ENCODE results near the gene EGR1. TPM values are rescaled to one million over a fixed set of nuclear protein-coding genes. Genes with fewer than 3 reads are reported as not detected.

EGR1 gene
- total and polyA plus RNA-seq, 5 donors from 2014 or later: 0.38 to 19.0 (median 1.0) TPM

DNA sequence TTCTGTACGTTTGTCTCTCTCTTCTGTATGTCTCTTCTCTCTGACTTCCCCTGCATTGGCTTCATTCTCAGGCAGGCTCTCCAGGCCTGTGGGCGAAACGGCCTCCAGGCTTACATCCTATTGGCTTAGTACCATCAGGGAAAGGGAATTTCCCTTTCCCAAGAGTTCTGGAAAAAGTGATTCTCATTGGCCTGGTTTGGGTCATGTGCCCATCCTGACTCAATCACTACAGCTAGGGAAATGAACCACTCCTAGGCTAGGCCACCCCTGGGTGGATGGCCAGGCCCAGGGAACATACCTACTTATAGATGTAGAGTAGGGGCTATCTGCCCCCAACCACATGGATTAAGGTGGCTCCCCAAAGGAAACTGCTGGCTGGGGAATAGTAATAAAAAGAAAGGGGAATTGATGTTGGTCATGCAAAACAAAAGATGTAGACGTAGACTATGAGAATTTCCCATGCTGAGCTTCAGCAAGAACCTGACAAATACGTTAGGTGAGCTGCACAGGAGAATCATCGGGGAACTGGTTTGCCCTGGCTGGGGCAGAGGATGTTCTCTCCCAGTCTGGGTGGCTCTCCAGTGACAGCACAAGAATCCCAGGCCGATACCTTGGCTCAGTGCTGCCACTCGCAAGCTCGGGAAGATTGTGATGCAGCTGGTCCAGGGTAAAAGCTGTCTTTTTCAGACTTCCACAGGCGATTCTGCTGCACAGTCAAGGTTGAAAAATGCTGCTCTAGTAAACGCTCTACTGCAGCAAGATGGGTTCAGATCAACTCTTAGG, 3.7 kb upstream of the EGR1 start:
- DNase-seq (no peak), ATAC-seq (ENCODE audit: low read depth in 2 of 2) (no peak)
- Mint-ChIP-seq H3K9me3 (peaks cover 0 to 1% (median 0%) of the 10 kb centered on the region in 7 donors), H3K27me3 (no peaks in the 10 kb centered on the region), H3K27ac (peak overlapping the region in 2 of 3 donors; percentile 76 to 88), H3K4me1 (peaks cover 8 to 43% (median 24%) of the 10 kb centered on the region in 4 donors), H3K36me3 (peaks cover 3% of the 10 kb centered on the region), H3K4me3 (peak overlapping the region in 3 of 4 donors; percentile 28 to 70 (median 33))
- H3K36me3 ChIP-seq (ENCODE audit: control insufficient read depth, insufficient read depth, low read length): no peaks in the 10 kb centered on the region
- H3K4me3 ChIP-seq (ENCODE audit: low read depth, low read length): no peak overlapping the region
- peaks cover 49% of the 10 kb centered on the region for H3K4me1 ChIP-seq (ENCODE audit: control insufficient read depth, insufficient read depth, low read length, poor library complexity, severe bottlenecking)
- no peaks in the 10 kb centered on the region for H3K27me3 ChIP-seq (ENCODE audit: control insufficient read depth, insufficient read depth, low read length)
- H3K27ac ChIP-seq (ENCODE audit: insufficient read depth, low read length, poor library complexity, severe bottlenecking): no peak overlapping the region
- H3K9me3 ChIP-seq (ENCODE audit: control insufficient read depth in 2 of 2, low read length in 2 of 2): no peaks in the 10 kb centered on the region

GRCh38 chr5:138463419-138464007, 1.8 kb upstream of the EGR1 start:
- Mint-ChIP-seq H3K4me3 (peak overlapping the region; percentile 89 to 99 (median 93)), H3K27ac (peak overlapping the region; percentile 80 to 92 (median 91)), H3K27me3 (no peaks in the 10 kb centered on the region), H3K9me3 (peaks cover 0 to 3% (median 0%) of the 10 kb centered on the region in 7 donors), H3K36me3 (peaks cover 13% of the 10 kb centered on the region), H3K4me1 (peaks cover 8 to 51% (median 38%) of the 10 kb centered on the region in 4 donors)
- Histone ChIP-seq H3K27ac (ENCODE audit: insufficient read depth, low read length, poor library complexity, severe bottlenecking) (peak overlapping the region; percentile 98), H3K4me3 (ENCODE audit: low read depth, low read length) (peak overlapping the region; percentile 59), H3K4me1 (ENCODE audit: control insufficient read depth, insufficient read depth, low read length, poor library complexity, severe bottlenecking) (peaks cover 60% of the 10 kb centered on the region), H3K36me3 (ENCODE audit: control insufficient read depth, insufficient read depth, low read length) (peaks cover 7% of the 10 kb centered on the region), H3K9me3 (ENCODE audit: control insufficient read depth in 2 of 2, low read length in 2 of 2) (no peaks in the 10 kb centered on the region), H3K27me3 (ENCODE audit: control insufficient read depth, insufficient read depth, low read length) (no peaks in the 10 kb centered on the region)
- DNase-seq (no peak), ATAC-seq (ENCODE audit: low read depth in 2 of 2) (no peak)

DNA sequence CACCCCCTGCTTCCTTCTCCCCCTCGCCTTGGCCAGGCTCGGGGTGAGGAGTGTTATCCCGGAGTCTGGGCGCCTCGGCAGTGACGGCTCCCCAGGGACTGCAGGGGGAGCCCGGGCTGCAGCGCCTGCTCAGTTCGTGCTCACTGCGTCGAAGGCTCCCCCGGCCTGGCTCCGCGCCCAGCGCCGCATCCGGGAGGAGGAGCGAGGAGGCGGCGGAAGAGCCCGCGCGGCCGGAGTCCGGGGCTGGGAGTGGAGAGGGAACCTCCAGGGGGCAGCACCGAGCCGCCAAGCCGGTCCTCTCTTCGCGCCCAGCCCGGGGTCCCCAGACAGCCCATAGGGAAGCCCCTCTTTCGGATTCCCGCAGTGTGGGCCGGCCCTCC, 1.3 kb upstream of the EGR1 start:
- Histone ChIP-seq H3K27me3 (ENCODE audit: control insufficient read depth, insufficient read depth, low read length) (no peaks in the 10 kb centered on the region), H3K4me1 (ENCODE audit: control insufficient read depth, insufficient read depth, low read length, poor library complexity, severe bottlenecking) (peaks cover 55% of the 10 kb centered on the region), H3K4me3 (ENCODE audit: low read depth, low read length) (peak overlapping the region; percentile 72), H3K36me3 (ENCODE audit: control insufficient read depth, insufficient read depth, low read length) (peaks cover 7% of the 10 kb centered on the region), H3K27ac (ENCODE audit: insufficient read depth, low read length, poor library complexity, severe bottlenecking) (peak overlapping the region; percentile 98), H3K9me3 (ENCODE audit: control insufficient read depth in 2 of 2, low read length in 2 of 2) (no peaks in the 10 kb centered on the region)
- Mint-ChIP-seq H3K4me3 (peak overlapping the region; percentile 89 to 99 (median 93)), H3K36me3 (peaks cover 13% of the 10 kb centered on the region), H3K9me3 (peaks cover 0 to 3% (median 0%) of the 10 kb centered on the region in 7 donors), H3K27ac (peak overlapping the region; percentile 14 to 92 (median 91)), H3K4me1 (peaks cover 8 to 49% (median 37%) of the 10 kb centered on the region in 4 donors), H3K27me3 (no peaks in the 10 kb centered on the region)
- peak; percentile 63 for ATAC-seq (ENCODE audit: low read depth in 2 of 2)
- DNase-seq: peak; percentile 86 to 95 (median 93)

GRCh38 chr5:138464388-138465260, 655 bp upstream of the EGR1 start:
- Mint-ChIP-seq H3K36me3 (peaks cover 13% of the 10 kb centered on the region), H3K4me3 (peak overlapping the region; percentile 89 to 99 (median 93)), H3K4me1 (peaks cover 8 to 46% (median 32%) of the 10 kb centered on the region in 4 donors), H3K27ac (peak overlapping the region; percentile 14 to 92 (median 91)), H3K9me3 (peaks cover 0 to 3% (median 0%) of the 10 kb centered on the region in 7 donors), H3K27me3 (no peaks in the 10 kb centered on the region)
- Histone ChIP-seq H3K4me3 (ENCODE audit: low read depth, low read length) (peak overlapping the region; percentile 72), H3K27ac (ENCODE audit: insufficient read depth, low read length, poor library complexity, severe bottlenecking) (peak overlapping the region; percentile 98), H3K4me1 (ENCODE audit: control insufficient read depth, insufficient read depth, low read length, poor library complexity, severe bottlenecking) (peaks cover 49% of the 10 kb centered on the region), H3K36me3 (ENCODE audit: control insufficient read depth, insufficient read depth, low read length) (peaks cover 7% of the 10 kb centered on the region), H3K27me3 (ENCODE audit: control insufficient read depth, insufficient read depth, low read length) (no peaks in the 10 kb centered on the region), H3K9me3 (ENCODE audit: control insufficient read depth in 2 of 2, low read length in 2 of 2) (no peaks in the 10 kb centered on the region)
- DNase-seq (peak; percentile 94 to 99 (median 98)), ATAC-seq (ENCODE audit: low read depth in 2 of 2) (peak; percentile 74 to 75)

- H3K27me3 ChIP-seq (ENCODE audit: control insufficient read depth, insufficient read depth, low read length): no peaks in the 10 kb centered on the region
- Mint-ChIP-seq H3K36me3 (peaks cover 13% of the 10 kb centered on the region), H3K27me3 (no peaks in the 10 kb centered on the region), H3K4me3 (peak overlapping the region; percentile 87 to 99 (median 92)), H3K27ac (peak overlapping the region in 2 of 3 donors; percentile 75 to 87), H3K9me3 (peaks cover 0 to 3% (median 0%) of the 10 kb centered on the region in 7 donors), H3K4me1 (peaks cover 4 to 31% (median 22%) of the 10 kb centered on the region in 4 donors)
- ATAC-seq (ENCODE audit: low read depth in 2 of 2): no peak
- peaks cover 7% of the 10 kb centered on the region for H3K36me3 ChIP-seq (ENCODE audit: control insufficient read depth, insufficient read depth, low read length)
- H3K9me3 ChIP-seq (ENCODE audit: control insufficient read depth in 2 of 2, low read length in 2 of 2): no peaks in the 10 kb centered on the region
- peak; percentile 10 to 30 (median 20) for DNase-seq
- H3K4me1 ChIP-seq (ENCODE audit: control insufficient read depth, insufficient read depth, low read length, poor library complexity, severe bottlenecking): peaks cover 39% of the 10 kb centered on the region
- H3K27ac ChIP-seq (ENCODE audit: insufficient read depth, low read length, poor library complexity, severe bottlenecking): peak overlapping the region; percentile 43
- peak overlapping the region; percentile 79 for H3K4me3 ChIP-seq (ENCODE audit: low read depth, low read length)
These were observed 1.0 kb downstream of the EGR1 start for GRCh38 chr5:138466125-138466899.

GRCh38 chr5:138466900-138467710, 1.8 kb downstream of the EGR1 start:
- ATAC-seq (ENCODE audit: low read depth in 2 of 2) (no peak), DNase-seq (peak in 1 of 3 donors; percentile 18)
- Mint-ChIP-seq H3K27ac (peak overlapping the region; percentile 58 to 87 (median 75)), H3K4me1 (peaks cover 4 to 27% (median 22%) of the 10 kb centered on the region in 4 donors), H3K4me3 (peak overlapping the region; percentile 86 to 99 (median 90)), H3K36me3 (peaks cover 13% of the 10 kb centered on the region), H3K27me3 (no peaks in the 10 kb centered on the region), H3K9me3 (peaks cover 0 to 3% (median 0%) of the 10 kb centered on the region in 7 donors)
- Histone ChIP-seq H3K36me3 (ENCODE audit: control insufficient read depth, insufficient read depth, low read length) (peaks cover 7% of the 10 kb centered on the region), H3K4me3 (ENCODE audit: low read depth, low read length) (peak overlapping the region; percentile 79), H3K9me3 (ENCODE audit: control insufficient read depth in 2 of 2, low read length in 2 of 2) (no peaks in the 10 kb centered on the region), H3K4me1 (ENCODE audit: control insufficient read depth, insufficient read depth, low read length, poor library complexity, severe bottlenecking) (peaks cover 39% of the 10 kb centered on the region), H3K27me3 (ENCODE audit: control insufficient read depth, insufficient read depth, low read length) (no peaks in the 10 kb centered on the region), H3K27ac (ENCODE audit: insufficient read depth, low read length, poor library complexity, severe bottlenecking) (no peak overlapping the region)
